GM19351 (cell line): ENCODE results near the gene CCDC81.
"Not testable (repeated sequence)": the region's sequence is repeated elsewhere in the genome, so short reads cannot be mapped to it uniquely, and the experiment has no call there.

Experiments
- ATAC-seq: cut with Tn5 transposase; IDR thresholded peaks from one replicate; pipeline ENCODE4 v1.9.1; 2021; ENCODE audit warnings: mild to moderate bottlenecking, moderate library complexity; ENCODE audit not compliant: unreplicated experiment

Gene CCDC81

DNA sequence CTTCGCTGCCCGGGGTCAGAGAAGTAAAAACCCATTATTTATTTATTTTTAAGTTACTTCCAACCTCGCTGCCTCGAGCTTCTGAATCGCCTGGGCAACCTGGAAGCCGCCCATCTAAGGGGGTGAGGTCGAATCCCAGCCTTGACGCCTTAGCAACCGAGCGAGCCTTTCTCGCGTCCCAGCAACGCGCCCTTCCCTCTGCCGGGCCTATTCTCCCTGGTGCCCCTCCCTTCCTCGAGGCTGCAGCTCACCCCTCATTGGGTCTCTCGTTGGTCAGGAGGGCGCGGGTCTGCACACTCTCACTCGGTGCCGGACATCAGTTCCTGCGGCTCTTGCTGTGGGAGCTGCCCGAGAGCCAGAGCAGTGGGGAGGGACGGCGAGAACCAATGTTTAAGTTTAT, at the start of gene CCDC81:
Gene CCDC81, plus strand, starts transcription at position 302 of the 400 bp plus-strand sequence. CDS start 277 bp downstream, outside the sequence.
- no peak for ATAC-seq

DNA sequence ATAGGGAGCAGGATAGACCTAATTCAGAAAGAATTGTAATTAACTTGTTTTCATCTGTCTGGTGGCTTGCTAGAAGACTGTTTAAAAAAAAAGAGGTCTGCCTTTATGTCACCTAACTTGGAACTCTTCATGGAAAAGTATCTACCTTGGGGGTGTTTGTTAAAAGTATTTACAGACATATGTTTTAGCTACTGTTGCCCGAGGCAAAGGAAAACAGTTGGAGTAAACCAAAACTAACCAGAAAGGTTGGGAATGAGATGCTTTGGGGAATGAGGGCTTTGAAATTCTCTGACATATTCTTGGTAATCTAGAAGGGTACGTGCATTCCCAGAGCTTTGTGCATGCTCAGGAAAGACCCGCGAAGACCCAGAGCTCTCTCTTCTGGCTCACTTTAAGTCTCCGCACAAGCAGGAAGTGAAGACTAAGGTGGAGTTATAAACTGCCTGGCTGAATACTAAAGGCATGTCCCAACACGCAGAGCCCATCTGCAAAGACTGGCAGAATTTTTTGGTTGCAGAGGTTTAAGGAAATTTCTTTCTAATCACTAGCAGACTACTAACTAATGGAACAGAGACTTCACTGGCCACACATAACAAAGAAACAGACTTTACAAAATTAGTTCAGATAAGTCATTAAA, 39.4 kb upstream of the CCDC81 start:
- ATAC-seq: no peak

DNA sequence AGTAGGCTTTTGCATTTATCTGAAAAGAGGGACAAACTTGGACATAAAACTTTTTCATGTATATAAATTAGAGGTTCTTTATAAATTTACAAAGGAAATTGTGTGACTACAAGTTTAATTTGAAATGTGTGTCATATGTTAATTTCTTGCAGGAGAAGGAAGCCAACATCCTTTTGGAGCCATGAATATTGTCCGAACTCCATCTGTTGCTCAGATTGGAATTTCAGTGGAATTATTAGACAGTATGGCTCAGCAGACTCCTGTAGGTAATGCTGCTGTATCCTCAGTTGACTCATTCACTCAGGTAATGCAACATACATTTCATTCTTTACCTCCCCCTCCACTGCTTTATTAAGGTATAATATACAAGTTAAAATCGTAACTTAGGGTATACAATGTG, 37.5 kb upstream of the CCDC81 start:
- ATAC-seq: no peak

DNA sequence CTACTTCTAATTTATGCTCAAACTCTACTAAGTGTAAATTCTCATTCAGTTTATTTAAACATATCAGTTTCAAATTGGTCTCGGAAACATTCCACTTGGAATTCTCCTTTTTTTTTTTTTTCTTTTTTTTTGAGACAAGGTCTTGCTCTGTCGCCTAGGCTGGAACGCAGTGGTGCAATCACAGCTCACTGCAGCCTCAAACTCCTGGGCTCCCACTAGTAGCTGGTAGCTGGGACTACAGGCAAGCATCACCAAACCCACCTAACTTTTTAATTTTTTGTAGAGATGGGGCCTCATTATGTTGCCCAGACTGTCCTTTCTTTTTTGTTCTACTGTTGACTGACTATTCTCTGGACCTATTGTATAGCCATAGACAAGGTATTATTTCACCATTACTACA, 33.3 kb upstream of the CCDC81 start:
- no peak for ATAC-seq

DNA sequence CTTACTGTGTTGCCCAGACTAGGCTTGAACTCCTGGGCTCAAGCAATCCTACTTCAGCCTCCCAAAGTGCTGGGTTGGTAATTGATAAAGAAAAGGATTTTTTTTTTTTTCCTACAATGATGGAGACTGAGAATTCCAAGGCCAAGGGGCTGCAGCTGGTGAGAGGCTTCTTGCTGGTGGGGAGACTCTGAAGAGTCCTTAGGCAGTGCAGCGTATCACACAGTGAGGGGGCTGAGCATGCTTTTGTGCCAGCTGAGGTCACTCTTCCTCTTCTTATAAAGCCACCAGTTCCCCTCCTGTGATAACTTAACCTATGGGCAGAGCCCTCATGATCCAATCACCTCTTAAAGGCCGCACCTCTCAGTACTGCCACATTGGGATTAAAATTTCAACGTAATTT, 28.2 kb upstream of the CCDC81 start:
- no peak for ATAC-seq

DNA sequence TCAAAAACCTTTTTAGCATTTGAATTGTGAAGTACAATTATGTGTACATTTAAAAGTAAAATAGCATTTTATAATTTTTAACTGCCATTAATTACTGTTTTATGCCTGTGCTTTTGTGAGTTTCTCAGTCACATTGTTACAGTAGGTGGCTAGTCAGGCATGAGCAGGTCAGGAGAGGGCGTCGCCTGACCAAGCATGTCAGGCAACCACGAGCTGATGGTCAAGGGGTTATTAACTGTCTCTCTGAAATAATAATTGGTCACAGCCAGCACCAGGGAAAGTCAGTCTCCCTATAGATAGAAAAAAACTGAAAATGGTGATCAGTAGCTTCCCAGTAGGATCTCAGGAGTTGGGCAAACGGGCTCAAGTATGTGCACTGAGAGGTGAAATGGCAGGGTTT, 19.4 kb upstream of the CCDC81 start:
- ATAC-seq: no peak

DNA sequence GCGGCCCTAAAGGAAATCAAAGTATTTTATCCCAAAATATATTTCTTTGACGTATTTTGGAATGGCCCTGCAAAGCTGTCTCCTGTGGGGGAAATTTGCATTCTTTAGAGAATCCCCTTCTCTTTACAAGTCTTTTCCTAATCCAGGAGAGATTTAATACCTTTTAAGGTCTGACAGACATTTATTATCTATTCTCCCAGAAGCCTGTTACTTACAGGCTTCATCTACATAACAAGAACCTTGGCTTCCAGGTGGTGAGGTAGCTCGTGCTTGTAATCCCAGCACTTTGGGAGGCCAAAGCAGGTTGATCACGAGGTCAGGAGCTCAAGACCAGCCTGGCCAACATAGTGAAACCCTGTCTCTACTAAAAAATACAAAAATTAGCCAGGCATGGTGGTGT, 17.3 kb upstream of the CCDC81 start:
- not testable (repeated sequence) for ATAC-seq

DNA sequence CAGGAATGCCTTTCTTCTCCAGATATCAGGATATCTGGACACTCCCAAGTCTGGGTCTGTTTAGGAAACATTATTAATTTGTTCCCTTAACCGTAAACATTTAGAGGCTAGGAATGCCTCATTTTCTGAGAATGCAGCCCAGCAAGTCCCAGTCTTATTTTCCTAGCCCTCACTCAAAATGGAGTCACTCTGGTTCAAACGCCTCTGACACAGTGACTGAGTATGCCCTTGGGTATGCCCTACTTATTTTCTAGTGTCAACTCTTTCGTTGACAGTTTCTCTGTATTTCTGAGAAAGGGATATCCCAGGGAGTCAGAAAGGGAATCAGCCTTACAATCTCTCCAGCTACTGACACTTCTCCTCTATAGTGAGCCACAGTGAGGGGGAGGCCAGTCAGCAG, 16.0 kb upstream of the CCDC81 start:
- ATAC-seq: no peak

DNA sequence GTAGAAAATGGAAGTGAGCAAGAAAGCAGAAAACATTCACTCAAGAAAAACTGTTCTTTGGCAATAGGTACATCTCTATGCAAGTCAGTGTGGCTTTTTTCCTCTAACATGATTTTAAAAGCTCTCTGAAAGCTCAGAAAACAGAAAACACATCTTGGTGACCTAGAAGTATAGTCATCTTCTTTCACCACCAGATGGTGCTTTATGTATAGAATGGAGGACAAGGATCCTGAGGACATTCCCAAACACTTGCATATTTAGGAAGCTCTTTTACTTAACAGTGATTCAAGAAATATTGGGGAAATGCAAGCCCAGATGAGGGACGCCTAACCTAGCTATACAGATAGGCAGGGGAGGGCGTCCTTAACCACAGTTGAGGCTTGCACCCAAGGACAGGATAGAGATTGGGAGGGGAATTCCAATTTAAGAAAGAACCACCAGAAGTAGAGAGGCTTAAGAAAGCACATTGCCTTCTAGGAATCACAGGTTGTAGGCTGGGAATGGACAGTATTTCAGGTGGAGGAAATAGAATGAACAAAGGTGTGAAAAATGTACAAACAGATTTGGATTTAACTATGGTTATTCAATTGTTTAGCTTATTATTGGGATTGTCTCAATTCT, 13.8 kb upstream of the CCDC81 start:
- no peak for ATAC-seq

DNA sequence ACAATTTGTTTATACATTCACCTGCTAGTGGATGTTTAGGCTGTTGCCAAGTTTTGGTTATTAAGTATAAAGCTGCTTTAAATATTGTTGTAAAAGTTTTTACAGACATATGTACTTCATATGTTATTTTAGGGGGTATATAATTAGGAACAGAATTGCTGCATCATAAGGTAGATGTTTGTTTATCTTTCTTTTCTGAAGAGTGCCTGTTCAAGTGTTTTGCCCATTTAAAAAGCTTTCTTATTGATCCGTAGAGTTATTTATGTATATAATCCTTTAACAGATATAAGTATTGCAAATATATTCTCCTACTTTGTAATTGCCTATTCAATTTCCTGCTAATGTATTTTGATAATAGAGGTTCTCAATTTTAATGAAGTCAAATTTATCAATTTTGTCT, 11.3 kb upstream of the CCDC81 start:
- ATAC-seq: no peak

DNA sequence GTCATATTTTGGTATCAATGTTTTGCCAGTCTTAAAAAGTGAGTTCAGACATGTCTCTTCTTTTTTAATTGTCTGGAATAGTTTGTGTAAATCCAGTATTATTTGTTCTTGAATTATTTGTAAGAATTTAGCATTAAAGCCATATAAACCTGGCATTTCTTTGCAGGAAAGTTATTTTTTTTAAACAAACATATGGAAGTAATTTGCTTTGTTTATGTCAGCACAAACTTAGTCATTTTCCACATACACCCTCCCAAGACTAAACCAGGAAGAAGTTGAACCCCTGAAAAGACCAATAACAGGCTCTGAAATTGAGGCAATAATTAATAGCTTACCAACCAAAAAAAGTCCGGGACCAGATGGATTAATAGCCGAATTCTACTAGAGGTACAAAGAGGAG, 9.1 kb upstream of the CCDC81 start:
- ATAC-seq: no peak

DNA sequence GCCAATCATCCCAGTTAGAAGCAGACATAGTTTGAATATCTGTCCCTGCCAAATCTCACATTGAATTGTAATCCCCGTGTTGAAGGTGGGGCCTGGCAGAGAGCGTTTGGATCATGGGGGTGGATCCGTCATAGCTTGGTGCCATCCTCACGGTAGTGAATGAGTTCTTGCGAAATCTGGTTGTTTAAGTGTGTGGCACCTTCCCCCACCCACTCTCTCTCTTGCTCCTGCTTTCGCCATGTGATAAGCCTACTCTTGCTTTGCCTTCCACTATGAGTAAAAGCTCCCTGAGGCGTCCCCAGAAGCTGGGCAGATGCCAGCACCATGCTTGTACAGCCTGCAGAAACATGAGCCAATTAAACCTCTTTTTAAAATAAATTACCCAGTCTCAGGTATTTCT, 5.0 kb upstream of the CCDC81 start:
- ATAC-seq: no peak

DNA sequence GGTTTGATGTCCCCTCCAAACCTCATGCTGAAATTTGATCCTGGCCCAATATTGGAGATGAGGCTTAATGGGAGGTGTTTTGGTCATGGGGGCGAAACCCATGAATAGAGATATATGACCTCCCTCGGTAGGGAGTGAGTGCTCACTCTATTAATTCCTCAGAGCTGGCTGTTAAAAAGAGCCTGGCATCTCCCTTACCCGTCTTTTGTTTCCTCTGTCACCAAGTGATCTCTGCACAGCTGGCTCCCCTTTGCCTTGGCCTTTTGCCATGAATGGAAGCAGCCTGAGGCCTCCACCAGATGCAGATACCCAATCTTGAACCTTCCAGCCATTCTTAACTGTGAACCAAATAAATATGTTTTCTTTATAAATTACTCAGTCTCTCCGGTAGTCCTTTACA, 4.5 kb upstream of the CCDC81 start:
- ATAC-seq: no peak

DNA sequence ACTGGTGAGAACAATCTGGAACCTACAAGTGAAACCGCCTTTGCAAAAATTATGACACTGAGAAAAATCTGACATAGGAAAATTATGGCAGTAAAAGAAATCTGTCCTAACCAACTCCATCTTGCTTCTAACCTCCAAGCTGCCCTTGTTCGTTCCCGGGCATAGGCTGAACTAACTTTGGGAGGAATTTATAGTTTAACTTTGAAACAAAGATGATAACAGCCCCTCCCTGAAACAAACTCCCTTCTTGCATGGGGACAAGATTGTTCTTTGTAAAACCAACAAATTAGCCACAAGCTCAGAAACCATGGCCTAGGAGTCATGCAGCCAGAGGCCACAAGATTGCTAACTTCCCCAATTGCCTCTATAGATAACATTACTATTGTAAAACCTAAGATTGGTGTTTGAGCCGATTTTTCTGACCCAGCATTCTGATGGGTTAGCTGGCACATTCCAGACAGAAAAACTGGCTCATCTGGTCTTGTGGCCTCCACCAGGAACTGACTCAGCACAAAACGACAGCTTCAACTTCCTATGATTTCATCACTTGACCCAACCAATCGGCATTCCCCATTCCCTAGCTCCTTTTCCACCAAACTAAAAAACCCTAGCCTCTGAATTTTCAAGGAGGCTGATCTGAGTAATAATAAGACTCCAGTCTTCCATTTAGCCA, 3.6 kb upstream of the CCDC81 start:
- ATAC-seq: no peak

DNA sequence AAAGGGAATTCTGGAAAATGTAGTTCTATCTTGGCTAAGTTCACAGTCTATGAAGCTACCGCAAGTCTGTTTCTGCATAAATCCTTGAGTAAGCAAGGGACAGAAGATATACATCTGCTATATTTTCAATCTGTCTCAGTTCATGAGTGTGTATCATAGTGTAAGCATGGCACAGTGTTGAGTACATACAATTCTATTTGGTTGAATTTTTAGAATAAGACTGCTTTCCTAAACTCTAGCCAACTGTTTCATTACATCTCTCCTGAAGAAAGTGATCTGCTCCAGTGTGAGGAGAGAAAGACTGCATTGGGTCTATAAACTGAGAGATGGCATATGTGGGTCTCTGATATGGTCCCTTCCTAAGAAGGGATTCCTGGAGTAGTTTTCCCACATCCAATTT, 2.6 kb upstream of the CCDC81 start:
- no peak for ATAC-seq

DNA sequence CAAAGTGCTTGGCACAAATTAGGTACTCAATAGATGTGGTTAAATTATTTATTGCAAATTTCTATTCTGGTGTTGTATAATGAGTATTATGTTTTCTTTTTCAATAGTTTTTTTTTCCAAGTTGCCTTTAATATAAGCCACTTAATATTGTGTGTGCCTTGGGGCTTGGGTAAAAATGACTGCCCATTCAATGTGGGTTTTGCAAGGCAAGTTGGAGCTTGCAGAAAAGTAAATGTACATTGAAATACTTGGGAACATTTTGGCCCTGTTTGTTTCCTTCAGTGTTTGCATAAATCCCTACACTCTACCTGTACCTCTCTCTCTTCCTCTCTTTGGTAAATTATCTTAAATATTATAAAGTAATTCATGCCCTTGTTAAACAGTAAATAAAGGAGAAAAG, 2.1 kb upstream of the CCDC81 start:
- no peak for ATAC-seq

DNA sequence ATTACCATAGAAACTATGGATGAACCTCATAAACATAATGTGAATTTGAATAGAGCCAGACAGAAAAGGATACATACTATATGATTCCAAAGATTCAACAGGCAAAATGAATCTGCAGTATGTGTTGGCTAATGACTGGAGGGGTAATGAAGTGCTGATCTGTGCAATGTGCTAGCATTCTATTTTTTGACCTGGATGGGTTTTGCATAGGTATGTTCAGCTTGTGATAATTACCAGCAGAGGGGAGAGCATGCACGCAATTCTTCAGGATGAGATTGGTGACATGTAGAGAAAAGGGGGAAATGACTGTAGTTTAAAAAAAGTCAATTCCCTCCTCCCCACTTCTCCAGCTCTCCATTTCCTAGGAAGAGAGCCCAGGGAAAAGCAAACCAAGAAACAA, 618 bp upstream of the CCDC81 start:
- ATAC-seq: no peak

DNA sequence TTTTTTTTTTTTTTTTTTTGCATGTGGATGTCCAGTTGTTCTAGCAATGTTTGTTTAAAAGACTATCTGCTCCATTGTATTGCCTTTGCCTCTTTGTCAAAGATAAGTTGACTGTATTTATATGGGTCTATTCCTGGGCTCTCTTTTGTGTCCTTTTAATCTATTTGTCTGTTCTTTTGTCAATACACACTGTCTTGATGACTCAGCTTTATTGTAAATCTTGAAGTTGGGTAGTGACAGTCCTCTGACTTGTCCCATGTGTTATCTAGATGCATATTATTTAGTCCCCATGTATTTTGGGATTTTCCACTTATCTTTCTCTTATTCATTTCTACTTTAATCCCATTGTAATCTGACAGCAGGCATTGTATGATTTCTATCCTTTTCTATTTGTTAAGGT, 3.3 kb downstream of the CCDC81 start:
- no peak for ATAC-seq

DNA sequence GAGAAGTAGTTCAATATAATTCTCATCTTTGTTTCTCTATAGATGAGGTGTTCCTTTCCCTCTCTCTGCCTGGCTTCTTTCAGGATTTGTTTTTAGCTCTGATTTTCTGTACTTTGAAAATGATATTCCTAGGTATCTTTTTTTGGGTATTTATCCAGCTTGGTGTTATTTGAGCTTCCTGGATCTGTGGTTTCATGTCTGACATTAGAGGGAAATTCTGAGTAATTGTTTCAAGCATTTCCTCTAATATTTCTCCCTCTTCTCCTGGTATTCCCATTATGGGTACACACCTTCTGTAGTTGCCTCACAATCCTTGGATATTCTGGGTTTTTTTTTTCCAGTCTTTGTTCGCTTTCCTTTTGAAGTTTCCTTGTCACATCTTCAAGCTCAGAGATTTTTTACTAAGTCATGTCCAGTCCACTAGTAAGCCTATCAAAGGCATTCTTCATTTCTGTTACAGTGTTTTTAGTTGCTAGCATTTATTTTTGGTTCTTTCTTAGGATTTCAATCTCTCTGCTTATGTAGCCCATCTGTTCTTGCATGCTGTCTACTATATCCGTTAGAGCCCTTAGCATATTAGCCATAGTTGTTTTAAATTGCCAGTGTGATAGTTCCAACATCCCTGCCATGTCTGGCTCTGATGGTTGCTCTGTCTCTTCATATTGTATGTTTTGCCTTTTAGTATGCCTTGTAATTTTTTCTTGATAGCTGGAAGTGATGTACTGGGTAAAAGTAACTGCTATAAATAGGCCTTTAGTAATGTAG, 5.8 kb downstream of the CCDC81 start:
- no peak for ATAC-seq

DNA sequence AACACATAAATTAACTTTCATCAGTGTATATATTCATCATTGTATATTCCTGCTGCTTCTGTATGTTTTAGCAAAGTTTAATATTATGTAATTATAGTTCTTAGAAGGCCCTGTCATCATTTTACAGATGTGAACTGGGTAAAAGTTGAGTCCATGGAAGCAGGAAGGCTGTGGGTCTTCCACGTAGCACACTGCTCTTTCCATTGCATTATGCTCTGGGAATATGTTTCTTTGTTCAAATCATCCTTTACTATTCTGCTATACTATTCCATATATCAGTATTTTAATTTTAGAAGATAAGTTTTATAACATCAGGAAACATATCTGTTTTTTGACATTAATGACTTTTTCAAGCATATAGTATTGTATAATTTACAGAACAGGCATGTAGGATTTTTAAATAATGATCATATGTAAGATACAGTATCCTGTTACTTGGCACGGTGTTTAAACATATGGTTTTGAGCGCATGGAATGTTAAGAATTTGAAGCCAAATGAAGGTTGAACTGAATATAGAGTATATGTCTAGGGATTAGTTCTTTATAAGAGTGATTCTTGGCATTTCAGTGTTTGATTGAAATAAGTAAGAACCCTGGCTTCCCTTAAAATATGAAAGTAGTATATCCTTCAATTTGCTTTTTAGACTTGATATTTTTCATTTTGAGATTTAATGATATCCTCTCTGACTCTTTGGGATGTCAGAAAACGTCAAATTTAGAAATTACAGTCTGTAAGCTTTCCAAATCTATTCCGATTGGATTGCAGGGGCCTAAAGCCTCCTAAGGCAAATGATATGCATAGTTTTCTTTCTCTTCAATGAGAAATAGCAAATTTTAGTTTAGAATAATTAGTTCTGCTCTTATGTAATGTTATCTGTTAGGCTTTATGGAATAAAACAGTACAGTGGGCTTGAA, 8.6 kb downstream of the CCDC81 start:
- ATAC-seq: no peak

DNA sequence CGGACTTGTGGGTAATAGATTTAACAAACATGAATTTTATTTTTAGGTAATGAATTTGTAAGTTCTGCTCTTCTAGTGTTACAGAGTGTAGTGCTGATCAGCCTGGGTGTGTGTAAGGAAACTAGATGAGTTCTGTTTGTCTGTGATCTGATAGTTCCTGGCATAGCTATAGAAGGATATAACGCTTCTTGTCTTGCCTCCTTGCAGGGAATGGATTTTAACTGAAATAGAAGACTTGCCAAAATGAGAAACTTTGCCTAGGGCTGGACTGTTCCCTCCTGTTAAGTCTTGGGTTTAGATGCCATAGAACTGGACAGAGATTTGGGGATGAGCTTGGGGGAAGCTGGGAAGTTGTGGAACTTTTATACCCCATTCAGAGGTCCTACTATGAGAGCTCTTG, 11.6 kb downstream of the CCDC81 start:
- no peak for ATAC-seq
